PC-3 (cell line): ENCODE measurements around the gene MAML2. TPM values are rescaled to one million over a fixed set of nuclear protein-coding genes. Genes with fewer than 3 reads are reported as not detected.

Source experiments
- ATAC-seq: fragments of 200-7000 bp; cut with Tn5 transposase; 2 replicates; pipeline ENCODE4 v1.9.1; 2020; ENCODE audit warnings: mild to moderate bottlenecking, moderate library complexity
- BruUV-seq: library from RNA; stranded (reverse); fragments of 400-500 nt; replicated peaks from 2 replicates; lab custom pipeline; 2021; lab: Mats Ljungman, UMichigan
- CTCF ChIA-PET: fragments of 300-600 bp; sonication (Branson Sonifier 250); formaldehyde crosslinking; loops from one replicate; lab custom pipeline; 2022; ENCODE audit warnings: antibody characterized with exemption; lab: Charles Lee
- POLR2A ChIA-PET: fragments of 300-600 bp; sonication (Branson Sonifier 250); formaldehyde crosslinking; loops from one replicate; lab custom pipeline; 2022; ENCODE audit warnings: antibody characterized with exemption; ENCODE audit not compliant: unreplicated experiment; lab: Charles Lee
- DNase-seq: peaks from one replicate; pipeline ENCODE4 v3.0.0-alpha.2; 2015
- H2AFZ ChIP-seq: fragments of 300-600 bp; sonication (generic); 2 replicates; pipeline ENCODE4 v1.6.0; 2016; ENCODE audit warnings: antibody characterized with exemption, low read length
- H3F3A ChIP-seq: fragments of 300-600 bp; sonication (generic); one replicate; pipeline ENCODE4 v1.6.0; 2017; ENCODE audit warnings: antibody characterized with exemption, low read length, control low read depth, mild to moderate bottlenecking; ENCODE audit not compliant: unreplicated experiment
- H3K27ac ChIP-seq: fragments of 300-600 bp; sonication (generic); 2 replicates; pipeline ENCODE4 v1.5.1; 2016; ENCODE audit warnings: mild to moderate bottlenecking, low read length
- H3K27me3 ChIP-seq: fragments of 300-600 bp; sonication (generic); 2 replicates; pipeline ENCODE4 v1.6.1; 2016; ENCODE audit warnings: low read length, mixed read lengths
- H3K36me3 ChIP-seq: fragments of 300-600 bp; sonication (generic); 2 replicates; pipeline ENCODE4 v1.6.1; 2016; ENCODE audit warnings: low read depth, mixed run types, low read length, mixed read lengths
- H3K4me1 ChIP-seq: fragments of 300-600 bp; sonication (generic); 2 replicates; pipeline ENCODE4 v1.5.1; 2016; ENCODE audit warnings: low read length; ENCODE audit not compliant: insufficient read depth
- H3K4me2 ChIP-seq: fragments of 300-600 bp; sonication (generic); 2 replicates; pipeline ENCODE4 v1.6.0; 2016; ENCODE audit warnings: low read length
- H3K4me3 ChIP-seq: fragments of 300-600 bp; sonication (generic); 2 replicates; pipeline ENCODE4 v1.5.1; 2016; ENCODE audit warnings: mild to moderate bottlenecking, low read length, mixed read lengths
- H3K79me2 ChIP-seq: fragments of 300-600 bp; sonication (generic); 2 replicates; pipeline ENCODE4 v1.6.1; 2017; ENCODE audit warnings: low read length, mixed read lengths
- H3K9ac ChIP-seq: fragments of 300-600 bp; sonication (generic); 2 replicates; pipeline ENCODE4 v1.6.0; 2016; ENCODE audit warnings: mild to moderate bottlenecking, low read length
- H3K9me2 ChIP-seq: fragments of 300-600 bp; sonication (generic); replicated peaks from 2 replicates; pipeline ENCODE4 v1.6.1; 2016; ENCODE audit warnings: mixed run types, low read length, mixed read lengths
- H3K9me3 ChIP-seq: fragments of 300-600 bp; sonication (generic); 2 replicates; pipeline ENCODE4 v1.6.1; 2016; ENCODE audit warnings: low read length, mixed read lengths
- H4K20me1 ChIP-seq: fragments of 300-600 bp; sonication (generic); 2 replicates; pipeline ENCODE4 v1.6.1; 2016; ENCODE audit warnings: low read length, mixed read lengths
- CTCF ChIP-seq: fragments of 300-600 bp; sonication (generic); conservative IDR thresholded peaks from 2 replicates; pipeline ENCODE4 v1.5.1; 2017; ENCODE audit warnings: antibody characterized with exemption, low read depth, mild to moderate bottlenecking, low read length
- EZH2 ChIP-seq: fragments of 300-600 bp; sonication (generic); IDR thresholded peaks from one replicate; pipeline ENCODE4 v1.6.1; 2017; ENCODE audit warnings: antibody characterized with exemption, mild to moderate bottlenecking, low read length; ENCODE audit not compliant: unreplicated experiment
- EZH2phosphoT487 ChIP-seq: fragments of 300-600 bp; sonication (generic); IDR thresholded peaks from 2 replicates; pipeline ENCODE4 v1.6.1; 2018; ENCODE audit warnings: mild to moderate bottlenecking, antibody characterized with exemption, low read length, borderline replicate concordance
- intact Hi-C: fragments of 100-400 bp; cut with micrococcal nuclease; formaldehyde crosslinking; loops from 2 replicates; pipeline ENCODE4 v1.9.0; 2023
- total RNA-seq: library from RNA; depleted of rRNA; stranded (reverse); fragments of >200 nt; gene quantifications from 2 replicates; pipeline ENCODE4 v1.2.3, GENCODE V29; 2014

MAML2 gene
- total RNA-seq, 1 experiment from 2014 or later, result 10.9 TPM

GRCh38 chr11:96008161-96008720 lies 334.8 kb downstream of the MAML2 start:
- Histone ChIP-seq H3K36me3 (no peaks in the 10 kb centered on the region), H2AFZ (no peak overlapping the region), H3F3A (no peaks in the 10 kb centered on the region), H3K4me1 (peaks cover 6% of the 10 kb centered on the region; the same call in 1 of the 2 replicates), H3K4me2 (no peak overlapping the region), H3K4me3 (no peak overlapping the region), H3K27ac (no peak overlapping the region), H4K20me1 (no peaks in the 10 kb centered on the region), H3K9ac (no peak overlapping the region), H3K9me3 (no peaks in the 10 kb centered on the region), H3K9me2 (no peaks in the 10 kb centered on the region), H3K79me2 (no peaks in the 10 kb centered on the region), H3K27me3 (no peaks in the 10 kb centered on the region)
- no peak for DNase-seq
- no peak for TF ChIP-seq CTCF
- TF ChIP-seq EZH2phosphoT487, result no peak
- TF ChIP-seq EZH2, result no peak
- BruUV-seq, result no TSS peak
- ChIA-PET CTCF (no interaction called here), POLR2A (no interaction called here)
- intact Hi-C loops, result no loop called here
- ATAC-seq, result no peak

- ChIA-PET POLR2A (no interaction called here), CTCF (no interaction called here)
- H3K9me2 ChIP-seq, result no peaks in the 10 kb centered on the region
- H3K9me3 ChIP-seq, result no peaks in the 10 kb centered on the region
- no peaks in the 10 kb centered on the region for H3K79me2 ChIP-seq
- intact Hi-C loops, result no loop called here
- no TSS peak for BruUV-seq
- H3K36me3 ChIP-seq, result no peaks in the 10 kb centered on the region
- no peak overlapping the region for H2AFZ ChIP-seq
- H3K27me3 ChIP-seq, result no peaks in the 10 kb centered on the region
- TF ChIP-seq EZH2 (no peak), CTCF (no peak), EZH2phosphoT487 (no peak)
- DNase-seq (no peak), ATAC-seq (no peak)
- no peaks in the 10 kb centered on the region for H3F3A ChIP-seq
- no peak overlapping the region for H3K4me3 ChIP-seq
- H3K4me2 ChIP-seq, result no peak overlapping the region
- no peak overlapping the region for H3K9ac ChIP-seq
- no peak overlapping the region for H3K27ac ChIP-seq
- H3K4me1 ChIP-seq, result no peaks in the 10 kb centered on the region
- H4K20me1 ChIP-seq, result no peaks in the 10 kb centered on the region
Observed at GRCh38 chr11:96006037-96006436, 337.0 kb downstream of the MAML2 start.

- H3K4me3 ChIP-seq, result no peak overlapping the region
- no peaks in the 10 kb centered on the region for H3K9me2 ChIP-seq
- ATAC-seq, result no peak
- no peaks in the 10 kb centered on the region for H4K20me1 ChIP-seq
- H3K36me3 ChIP-seq, result no peaks in the 10 kb centered on the region
- no TSS peak for BruUV-seq
- no peaks in the 10 kb centered on the region for H3K9me3 ChIP-seq
- H3F3A ChIP-seq, result no peaks in the 10 kb centered on the region
- no peak overlapping the region for H2AFZ ChIP-seq
- TF ChIP-seq CTCF (no peak), EZH2 (no peak), EZH2phosphoT487 (no peak)
- no peak overlapping the region for H3K27ac ChIP-seq
- no peak overlapping the region for H3K4me2 ChIP-seq
- POLR2A ChIA-PET, result no interaction called here
- no peak for DNase-seq
- CTCF ChIA-PET, result no interaction called here
- no peaks in the 10 kb centered on the region for H3K27me3 ChIP-seq
- no peak overlapping the region for H3K9ac ChIP-seq
- H3K4me1 ChIP-seq, result 0 out of 2 replicates have a peak, but pooled peaks cover 7% of the 10 kb centered on the region
- no peaks in the 10 kb centered on the region for H3K79me2 ChIP-seq
- intact Hi-C loops, result no loop called here
Observed at GRCh38 chr11:96004862-96005261, 338.1 kb downstream of the MAML2 start.
